PFSK-1 (cell line): ENCODE results near the gene FXYD4.

Experiments
- POLR2AphosphoS5 ChIP-seq: IDR thresholded peaks from 2 replicates; pipeline ENCODE4 v1.6.1; 2012; ENCODE audit warnings: low read depth, mild to moderate bottlenecking, control low read depth, low read length, moderate library complexity
- REST ChIP-seq, 2 experiments: IDR thresholded peaks; 2 replicates each; pipeline versions ENCODE4 v1.6.1 to v1.8.0; 2011 to 2012; ENCODE audit warnings: low read depth in 2 of 2, low read length in 2 of 2, control low read depth in 1 of 2, inconsistent platforms in 1 of 2, mild to moderate bottlenecking in 1 of 2, moderate library complexity in 1 of 2; ENCODE audit not compliant: insufficient read depth in 1 of 2
- SIN3A ChIP-seq: IDR thresholded peaks from 2 replicates; pipeline ENCODE4 v1.6.1; 2012; ENCODE audit warnings: mild to moderate bottlenecking, low read length, moderate library complexity, borderline replicate concordance; ENCODE audit not compliant: insufficient read depth
- TAF1 ChIP-seq: IDR thresholded peaks from 2 replicates; pipeline ENCODE4 v1.6.1; 2012; ENCODE audit warnings: low read length, control low read depth, borderline replicate concordance; ENCODE audit not compliant: insufficient read depth

DNA sequence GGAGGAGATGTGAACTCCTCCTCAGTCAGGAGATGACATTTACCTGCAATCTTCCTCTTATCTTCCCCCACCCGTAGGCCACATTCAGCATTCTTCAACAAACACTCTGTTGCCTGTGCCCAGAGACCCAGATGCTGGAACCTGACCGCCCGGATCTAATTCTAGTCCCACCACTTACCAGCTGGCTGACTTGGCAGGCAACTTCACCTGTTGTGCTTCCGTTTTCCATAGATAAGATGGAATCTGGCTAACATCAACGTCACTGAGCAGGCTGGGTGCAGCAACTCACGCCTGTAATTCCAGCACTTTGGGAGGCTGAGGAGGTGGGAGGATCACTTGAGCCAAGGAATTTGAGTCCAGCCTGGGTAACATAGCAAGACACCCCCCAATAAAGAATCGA, 21.3 kb upstream of the FXYD4 start:
- TF ChIP-seq POLR2AphosphoS5, result no peak
- TF ChIP-seq TAF1, result no peak
- no peak for TF ChIP-seq REST (IDR thresholded peaks at IDR 0.05; ENCODE audit: insufficient read depth in 1 of 2, low read depth in 2 of 2, low read length in 2 of 2)
- no peak for TF ChIP-seq SIN3A
